Suprapubic skin (tissue), 4 donors: ENCODE results near the gene LRP1B.

Experiments used
- CTCF ChIP-seq, 2 donors: fragments of 200-600 bp in 1 of 2; fragments of 450-650 bp in 1 of 2; sonication (generic) in 1 of 2; IDR thresholded peaks; one replicate each; pipeline ENCODE4 v1.5.1; 2016 to 2019; ENCODE audit warnings: antibody characterized with exemption in 2 of 2, mild to moderate bottlenecking in 1 of 2, moderate library complexity in 1 of 2
- POLR2A ChIP-seq, 2 donors: fragments of 450-650 bp; IDR thresholded peaks; one replicate each; pipeline ENCODE4 v1.6.1; 2017; ENCODE audit warnings: antibody characterized with exemption in 2 of 2, mild to moderate bottlenecking in 2 of 2, moderate library complexity in 2 of 2
- POLR2AphosphoS5 ChIP-seq, 3 donors: sonication (generic); formaldehyde crosslinking; IDR thresholded peaks; one replicate each; pipeline ENCODE4 v1.6.1; 2017; ENCODE audit warnings: antibody characterized with exemption in 3 of 3

DNA sequence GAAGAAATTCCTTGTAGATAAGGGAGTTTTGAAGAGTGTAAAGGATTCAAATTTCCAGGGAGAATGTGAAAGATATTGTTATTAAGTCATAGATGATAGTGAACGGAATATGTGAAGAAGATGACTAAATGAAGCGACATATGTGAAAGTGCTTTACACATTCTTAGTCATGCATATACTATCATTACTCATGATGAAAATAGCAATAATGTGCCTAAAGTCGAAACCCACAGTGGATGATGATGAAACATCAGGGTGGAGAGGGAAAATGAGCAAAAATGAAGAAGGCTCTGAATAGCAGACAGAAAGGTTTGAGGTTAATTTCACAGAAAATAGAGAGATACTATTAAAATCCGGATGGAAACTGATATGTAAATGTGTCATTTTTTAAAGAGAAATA, 1237.1 kb downstream of the LRP1B start:
- no peak for TF ChIP-seq CTCF (IDR thresholded peaks at IDR 0.05)
- TF ChIP-seq POLR2A (IDR thresholded peaks at IDR 0.05) = no peak
- TF ChIP-seq POLR2AphosphoS5 (IDR thresholded peaks at IDR 0.05) = no peak
